Muscle of arm (tissue), 12 donors: ENCODE data around the gene MAPK8. TPM values are rescaled to one million over a fixed set of nuclear protein-coding genes. Genes with fewer than 3 reads are reported as not detected.

Experiments
- DNase-seq: peaks from one replicate; pipeline ENCODE4 v3.0.0-alpha.2; 2013
- polyA plus RNA-seq, 12 donors: library from polyadenylated mRNA; unstranded; fragments of 120-200 nt; gene quantifications; one replicate each; pipeline ENCODE4 v1.2.1, GENCODE V29; 2013; ENCODE audit not compliant: insufficient read length in 12 of 12

MAPK8 gene
- polyA plus RNA-seq, 12 donors: 18.5 to 50.0 (median 42.5) TPM; not detected in 1

GRCh38 chr10:48377751-48378530 is 71.5 kb downstream of the MAPK8 start:
- DNase-seq: no peak

DNA sequence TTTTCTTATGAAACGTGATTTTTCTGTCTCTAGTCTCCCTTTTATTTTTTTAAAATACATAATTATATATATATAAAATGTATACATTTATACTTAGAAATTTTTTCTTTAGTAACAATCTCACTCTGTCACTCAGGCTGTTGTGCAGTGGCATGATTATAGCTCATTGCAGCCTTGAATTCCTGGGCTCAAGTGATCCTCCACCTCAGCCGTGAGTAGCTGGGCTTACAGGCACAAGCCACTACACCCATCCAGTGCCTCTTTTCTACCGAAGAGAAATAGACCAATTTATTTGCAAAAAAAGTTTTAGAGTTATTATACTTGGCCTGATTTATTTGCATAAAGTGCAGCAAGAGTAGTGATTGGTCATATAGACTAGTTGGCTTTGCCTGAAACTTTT is 72.2 kb downstream of the MAPK8 start:
- DNase-seq: no peak

DNA sequence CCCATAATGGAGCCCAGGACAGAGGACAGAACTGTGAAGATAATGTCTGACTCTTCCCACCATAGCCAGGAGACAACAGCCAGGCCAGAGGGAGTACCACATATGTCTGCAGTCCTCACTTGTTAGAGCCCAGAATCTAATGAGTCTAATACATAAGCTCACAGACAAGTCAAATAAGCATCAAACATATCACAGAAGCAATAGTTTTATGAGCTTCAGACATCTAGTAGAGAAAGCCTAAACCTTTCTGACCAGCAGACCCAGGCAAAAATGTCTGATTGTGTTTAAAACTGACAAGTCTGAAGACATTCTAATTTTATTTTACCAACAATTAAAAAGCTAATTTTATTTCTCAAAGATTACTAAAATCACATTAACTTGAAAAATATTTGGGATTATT is 75.5 kb downstream of the MAPK8 start:
- DNase-seq: no peak

GRCh38 chr10:48382982-48383381 is 76.5 kb downstream of the MAPK8 start:
- DNase-seq: no peak

- DNase-seq: no peak
Measured at GRCh38 chr10:48383393-48383792, 76.9 kb downstream of the MAPK8 start.

DNA sequence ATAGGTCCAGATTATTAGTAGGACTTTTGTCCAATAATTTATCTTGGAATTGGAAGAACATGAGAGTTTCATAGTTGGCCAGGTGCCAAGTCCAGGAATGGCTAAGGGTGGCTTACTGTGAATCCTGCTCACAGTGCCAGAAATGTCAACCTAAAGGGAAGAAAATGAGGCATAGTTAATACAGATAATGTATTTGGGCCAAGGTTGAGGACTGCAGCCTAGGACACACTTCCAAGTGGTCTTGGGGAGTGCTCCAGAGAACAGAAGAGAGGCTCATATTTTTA is 78.2 kb downstream of the MAPK8 start:
- no peak for DNase-seq

DNA sequence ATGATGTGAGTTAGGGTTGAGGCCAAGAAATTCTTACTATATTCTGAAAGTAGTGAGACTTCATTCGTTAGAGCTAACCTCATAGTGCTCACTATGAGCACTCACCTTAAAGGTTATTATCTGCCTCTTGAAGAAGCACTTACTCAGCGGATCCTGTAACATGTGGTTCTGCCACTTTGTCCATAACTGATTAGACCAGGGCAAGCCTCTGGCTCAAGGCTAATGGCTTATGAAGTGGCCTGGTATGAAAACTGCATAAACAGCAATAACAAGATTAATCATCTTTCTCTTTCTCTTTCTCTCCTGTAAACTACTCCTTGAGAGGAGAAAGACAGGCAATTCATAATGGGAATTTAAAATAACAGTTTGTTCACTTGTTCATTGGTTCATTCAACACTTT is 82.8 kb downstream of the MAPK8 start:
- no peak for DNase-seq

GRCh38 chr10:48389846-48390557 is 83.5 kb downstream of the MAPK8 start:
- DNase-seq: no peak

DNA sequence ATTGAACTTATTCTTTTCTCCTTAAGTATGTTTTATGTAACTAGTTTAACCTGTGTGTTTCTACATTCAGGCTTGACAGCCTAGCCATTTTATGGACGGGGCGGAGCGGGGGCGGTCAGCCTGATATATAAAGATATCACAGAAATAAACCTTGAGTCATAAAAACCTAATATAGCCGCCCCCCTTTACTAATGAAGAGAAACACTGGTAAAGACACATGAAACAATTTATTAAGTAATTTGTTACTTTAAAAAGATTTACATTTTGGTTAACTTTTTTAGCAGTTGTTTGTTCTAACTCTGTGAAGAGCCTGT is 84.0 kb downstream of the MAPK8 start:
- no peak for DNase-seq

GRCh38 chr10:48390933-48391845 is 84.7 kb downstream of the MAPK8 start:
- DNase-seq: no peak

GRCh38 chr10:48391994-48392393 is 85.5 kb downstream of the MAPK8 start:
- DNase-seq: no peak

DNA sequence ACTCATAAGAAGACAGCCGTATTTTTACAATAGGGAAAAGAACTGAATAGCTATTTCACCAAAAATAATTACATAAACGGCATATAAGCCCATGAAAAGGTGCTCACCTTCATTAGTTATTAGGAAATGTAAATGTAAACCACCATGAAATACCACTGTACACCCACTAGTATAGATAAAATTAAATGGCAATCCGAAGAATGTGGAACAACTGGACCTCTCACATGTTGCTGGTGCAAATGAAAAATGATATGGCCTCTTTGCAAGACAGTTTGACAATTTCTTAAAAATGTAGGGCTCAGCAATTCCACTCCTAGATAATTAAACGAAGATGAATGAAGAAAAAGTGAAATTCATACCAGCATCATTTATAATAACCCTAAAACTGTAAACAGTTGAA is 91.8 kb downstream of the MAPK8 start:
- no peak for DNase-seq

GRCh38 chr10:48399056-48399541 is 92.6 kb downstream of the MAPK8 start:
- no peak for DNase-seq

- DNase-seq: no peak
Measured at GRCh38 chr10:48399551-48399950, 93.1 kb downstream of the MAPK8 start.

DNA sequence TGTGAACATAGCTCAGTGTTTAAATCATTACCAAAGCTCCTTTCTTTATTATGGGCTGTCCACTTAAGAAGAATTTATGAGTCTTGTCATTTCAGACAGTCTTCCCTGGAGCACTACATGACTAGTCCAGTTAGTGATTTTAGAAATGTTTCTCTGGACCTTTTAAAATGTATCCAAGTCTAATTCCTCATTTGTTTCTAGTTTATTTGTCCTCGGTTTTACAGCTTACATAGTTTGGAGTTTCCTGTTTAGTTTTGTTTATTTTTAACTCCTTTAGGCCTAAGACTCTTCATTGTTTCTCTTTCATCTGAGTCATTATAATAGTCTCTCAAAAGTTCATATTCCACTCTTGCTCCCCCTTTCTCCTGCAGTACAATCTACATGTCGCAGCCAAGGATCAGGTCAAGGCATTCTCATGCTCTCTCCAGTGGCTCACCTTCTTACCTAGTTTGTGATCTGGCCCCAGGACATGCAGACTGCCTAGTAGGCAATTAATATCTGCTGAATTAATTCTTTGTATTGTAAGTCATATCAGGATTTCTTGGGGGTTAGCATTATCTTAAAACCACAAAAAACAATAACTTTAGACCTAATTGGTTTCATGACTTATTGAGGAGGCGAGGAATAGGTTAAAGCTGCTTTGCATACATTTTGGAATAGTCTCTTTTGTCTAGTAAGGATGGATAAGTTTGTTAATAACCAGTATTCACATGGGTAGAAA is 93.8 kb downstream of the MAPK8 start:
- no peak for DNase-seq

DNA sequence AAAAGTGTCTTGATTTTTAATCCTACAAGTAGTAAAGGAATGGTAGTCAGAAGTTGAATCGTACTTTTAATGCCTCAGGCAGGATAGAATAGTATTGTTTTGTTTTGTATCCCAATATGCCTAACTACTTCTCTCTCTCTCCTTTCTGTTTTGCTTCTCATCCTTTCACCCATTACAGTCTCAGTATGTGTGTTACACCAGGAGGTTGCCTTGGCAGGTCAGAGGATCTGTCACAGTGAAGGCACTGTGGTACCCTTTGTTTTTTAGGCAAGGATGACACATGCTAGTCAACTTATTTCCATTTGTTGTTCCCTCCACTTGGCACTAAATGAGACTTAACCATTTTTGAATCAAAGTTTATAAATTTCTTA is 94.4 kb downstream of the MAPK8 start:
- no peak for DNase-seq

- DNase-seq: no peak
Measured at GRCh38 chr10:48404646-48405045, 98.2 kb downstream of the MAPK8 start.

DNA sequence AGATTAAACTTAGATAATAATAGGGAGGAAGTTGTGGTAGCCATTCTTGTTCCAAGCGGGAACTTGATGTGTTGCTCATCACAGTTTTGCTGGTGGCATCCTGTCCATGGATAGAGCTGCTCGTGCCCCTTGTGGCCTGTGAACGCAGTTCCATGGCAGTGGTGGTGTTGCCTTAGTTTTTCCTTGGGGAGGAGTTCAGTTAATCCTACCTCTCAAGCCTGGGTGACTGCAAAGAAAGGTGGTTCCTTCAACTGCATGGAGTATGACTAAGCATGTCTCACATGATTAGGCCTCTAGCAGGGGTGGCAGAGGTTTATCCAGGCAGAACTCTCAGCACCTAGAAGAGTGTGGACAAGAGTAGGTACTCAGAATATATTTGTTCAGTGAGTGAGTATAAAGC is 99.7 kb downstream of the MAPK8 start:
- no peak for DNase-seq

GRCh38 chr10:48406658-48407057 is 100.2 kb downstream of the MAPK8 start:
- DNase-seq: no peak

GRCh38 chr10:48410503-48410902 is 104.0 kb downstream of the MAPK8 start:
- DNase-seq: no peak

GRCh38 chr10:48411510-48411909 is 105.0 kb downstream of the MAPK8 start:
- DNase-seq: no peak

DNA sequence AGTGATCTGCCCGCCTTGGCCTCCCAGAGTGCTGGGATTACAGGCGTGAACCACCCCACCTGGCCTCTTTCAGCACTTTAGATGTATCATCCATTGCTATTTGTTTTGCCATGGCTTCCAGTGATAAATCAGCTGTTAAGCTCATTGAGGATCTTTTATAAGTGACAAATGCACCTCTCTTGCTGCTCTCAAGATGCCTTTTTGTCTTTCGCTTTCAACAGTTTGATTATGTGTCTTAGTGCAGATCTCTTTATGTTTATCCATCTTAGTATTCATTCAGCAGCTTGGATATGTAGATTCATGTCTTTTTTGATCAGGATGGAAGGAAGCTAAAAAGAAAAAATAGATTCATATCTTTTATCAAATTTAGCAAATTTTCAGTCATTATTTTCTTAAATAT is 105.6 kb downstream of the MAPK8 start:
- DNase-seq: no peak
